CD4-positive, alpha-beta T cell treated with Interleukin-15 for 1 hour (primary cell): ENCODE measurements around the gene ARL16.

Experiments
- DNase-seq: peaks from one replicate; pipeline ENCODE4 v3.0.0-alpha.2; 2020

ARL16 gene

GRCh38 chr17:81712468-81713003, 28.9 kb upstream of the ARL16 start:
- no peak for DNase-seq

GRCh38 chr17:81711814-81712467, 28.3 kb upstream of the ARL16 start, which contains the start of gene SLC25A10:
SLC25A10 (plus strand) TSS chr17:81712284; CDS start chr17:81712427, 143 bp downstream.
- peak; percentile 74 for DNase-seq

GRCh38 chr17:81710514-81711308, 27.1 kb upstream of the ARL16 start:
- no peak for DNase-seq

GRCh38 chr17:81708739-81709185, 25.2 kb upstream of the ARL16 start:
- DNase-seq: no peak

GRCh38 chr17:81707725-81708646, 24.4 kb upstream of the ARL16 start:
- DNase-seq: no peak

GRCh38 chr17:81706757-81707624, 23.4 kb upstream of the ARL16 start:
- DNase-seq: no peak

- no peak for DNase-seq
Observed at GRCh38 chr17:81706232-81706611, 22.6 kb upstream of the ARL16 start.

GRCh38 chr17:81705518-81706231, 22.1 kb upstream of the ARL16 start:
- no peak for DNase-seq

GRCh38 chr17:81703747-81704654, 20.4 kb upstream of the ARL16 start:
- no peak for DNase-seq

GRCh38 chr17:81702934-81703746, 19.5 kb upstream of the ARL16 start, which contains the start of gene MRPL12:
MRPL12 (plus strand) TSS chr17:81703367; CDS start chr17:81703502, 135 bp downstream.
- peak; percentile 90 for DNase-seq

GRCh38 chr17:81701288-81702071, 17.9 kb upstream of the ARL16 start:
- no peak for DNase-seq

- DNase-seq: no peak
Observed at GRCh38 chr17:81700353-81701287, 17.0 kb upstream of the ARL16 start.

GRCh38 chr17:81697261-81698044, 13.9 kb upstream of the ARL16 start:
- no peak for DNase-seq

- no peak for DNase-seq
Observed at GRCh38 chr17:81696218-81696941, 12.8 kb upstream of the ARL16 start.

GRCh38 chr17:81695801-81696200, 12.2 kb upstream of the ARL16 start:
- DNase-seq: no peak
